K562 (cell line): ENCODE data around the gene NDUFS8. TPM values are rescaled to one million over a fixed set of nuclear protein-coding genes. Genes with fewer than 3 reads are reported as not detected.
"Not testable (repeated sequence)": the region's sequence is repeated elsewhere in the genome, so short reads cannot be mapped to it uniquely, and the experiment has no call there.

Experiments used
- ATAC-seq: fragments of 200-7000 bp; cut with Tn5 transposase; 3 replicates; pipeline ENCODE4 v1.9.1; 2020; ENCODE audit warnings: moderate library complexity
- BruUV-seq: library from RNA; stranded (reverse); fragments of 400-500 nt; replicated peaks from 2 replicates; lab custom pipeline; 2021; lab: Mats Ljungman, UMichigan
- CTCF ChIA-PET: fragments of 300-600 bp; formaldehyde crosslinking; extraction: SDS; loops from one replicate; lab custom pipeline; 2021; ENCODE audit warnings: low intra/inter-chr PET ratio; lab: Yijun Ruan, JAX
- POLR2A ChIA-PET: fragments of 300-600, 350-650 bp; sonication (Branson Sonifier 250); formaldehyde crosslinking; extraction: SDS; loops from one replicate; lab custom pipeline; 2021; ENCODE audit warnings: antibody characterized with exemption, inconsistent platforms; lab: Yijun Ruan, JAX
- DNase-seq, 4 experiments: peaks; one replicate each; pipeline versions ENCODE4 v3.0.0 to v3.0.0-alpha.2; 2011 to 2018; ENCODE audit warnings: low spot score in 3 of 4, mixed read lengths in 3 of 4; ENCODE audit errors: extremely low read depth in 1 of 4
- FAIRE-seq: peaks from 2 replicates; lab custom pipeline; 2011; peaks lifted over from hg19 to GRCh38; lab: Jason Lieb, UNC
- H2AFZ ChIP-seq: 2 replicates; pipeline ENCODE4 v1.6.0; 2011; ENCODE audit warnings: low read depth, low read length, control low read depth, inconsistent platforms
- H3K27ac ChIP-seq: fragments of 200-600 bp; 3 replicates; pipeline ENCODE4 v1.8.0; 2011; ENCODE audit warnings: low read depth, mild to moderate bottlenecking, control low read depth, inconsistent platforms, low read length, moderate library complexity, mixed read lengths; ENCODE audit errors: extremely low read depth
- H3K27me3 ChIP-seq, 2 experiments: fragments of 300-600 bp in 1 of 2; 2 replicates in 1 of 2; 3 replicates in 1 of 2; pipeline versions ENCODE4 v1.6.0 to v1.8.0; 2011; ENCODE audit warnings: inconsistent platforms in 2 of 2, low read length in 2 of 2, mild to moderate bottlenecking in 1 of 2, mixed read lengths in 1 of 2, moderate library complexity in 1 of 2; ENCODE audit not compliant: control insufficient read depth in 2 of 2, insufficient read depth in 2 of 2
- H3K36me3 ChIP-seq: fragments of 300-600 bp; 3 replicates; pipeline ENCODE4 v1.8.0; 2011; ENCODE audit warnings: mild to moderate bottlenecking, low read length, inconsistent platforms; ENCODE audit not compliant: control insufficient read depth, insufficient read depth
- H3K4me1 ChIP-seq, 2 experiments: fragments of 200-600 bp in 1 of 2; replicated peaks in 1 of 2; 2 replicates in 1 of 2; 3 replicates in 1 of 2; pipeline versions ENCODE4 v1.5.1 to v1.8.0; 2011; ENCODE audit warnings: inconsistent platforms in 2 of 2, low read length in 2 of 2, mild to moderate bottlenecking in 1 of 2, mixed read lengths in 1 of 2, moderate library complexity in 1 of 2; ENCODE audit not compliant: control insufficient read depth in 2 of 2, insufficient read depth in 2 of 2
- H3K4me2 ChIP-seq: 2 replicates; pipeline ENCODE4 v1.6.1; 2011; ENCODE audit warnings: low read length, control low read depth, inconsistent platforms, mixed read lengths; ENCODE audit not compliant: insufficient read depth
- H3K4me3 ChIP-seq: fragments of 200-600 bp; sonication (generic), shearing (Covaris generic); 2 replicates; pipeline ENCODE4 v1.5.1; 2016; ENCODE audit warnings: control low read depth, inconsistent platforms
- H3K79me2 ChIP-seq: fragments of 200-600 bp; 3 replicates; pipeline ENCODE4 v1.8.0; 2011; ENCODE audit warnings: low read length, inconsistent platforms; ENCODE audit not compliant: control insufficient read depth, insufficient read depth
- H3K9ac ChIP-seq, 2 experiments: 2 replicates each; pipeline versions ENCODE4 v1.6.0 to v1.6.1; 2011; ENCODE audit warnings: low read depth in 2 of 2, low read length in 2 of 2, control low read depth in 1 of 2, inconsistent platforms in 1 of 2, mild to moderate bottlenecking in 1 of 2, mixed read lengths in 1 of 2; ENCODE audit not compliant: insufficient read depth in 1 of 2
- H3K9me1 ChIP-seq: one replicate; pipeline ENCODE4 v1.6.0; 2011; ENCODE audit warnings: inconsistent platforms, mild to moderate bottlenecking, low read length, moderate library complexity; ENCODE audit not compliant: control insufficient read depth, insufficient read depth
- H3K9me3 ChIP-seq: replicated peaks from 2 replicates; pipeline ENCODE4 v1.5.1; 2011; ENCODE audit warnings: low read depth, low read length, inconsistent platforms; ENCODE audit not compliant: control insufficient read depth, insufficient read depth
- H4K20me1 ChIP-seq: replicated peaks from 2 replicates; pipeline ENCODE4 v1.6.1; 2011; ENCODE audit warnings: low read length, inconsistent platforms, mixed read lengths; ENCODE audit not compliant: control insufficient read depth, insufficient read depth
- DEAF1 ChIP-seq: fragments of 450-650 bp; formaldehyde crosslinking; IDR thresholded peaks from 2 replicates; pipeline ENCODE4 v1.4.0; 2020; ENCODE audit warnings: mild to moderate bottlenecking, moderate library complexity
- MAX ChIP-seq: sonication (generic); formaldehyde crosslinking; IDR thresholded peaks from 2 replicates; pipeline ENCODE4 v1.9.0; 2022; ENCODE audit warnings: mild to moderate bottlenecking, missing genetic modification reagents
- MGA ChIP-seq: fragments of 450-650 bp; IDR thresholded peaks from 2 replicates; pipeline ENCODE4 v1.6.1; 2016; ENCODE audit warnings: mild to moderate bottlenecking, moderate library complexity
- NFE2 ChIP-seq: IDR thresholded peaks from 2 replicates; pipeline ENCODE4 v1.6.1; 2014; ENCODE audit warnings: antibody characterized with exemption, low read depth
- WGBS: fragments of 100-300 bp; shearing (Covaris generic); methylation state at CpG from one replicate; pipeline ENCODE4 v1.1.6; 2016; ENCODE audit warnings: low coverage, mixed read lengths; ENCODE audit not compliant: insufficient coverage; ENCODE audit errors: missing lambda C conversion rate; 5-methylcytosine and 5-hydroxymethylcytosine counted together
- in situ Hi-C: fragments of 300-500 bp; cut with MboI; formaldehyde crosslinking; loops from 4 replicates; pipeline ENCODE4 v1.15.0; 2018; ENCODE audit warnings: inconsistent platforms, mixed read lengths
- intact Hi-C: fragments of 100-400 bp; cut with micrococcal nuclease; formaldehyde crosslinking; loops from 2 replicates; pipeline ENCODE4 v1.14.2; 2022
- polyA plus RNA-seq, 8 experiments: library from polyadenylated mRNA; depleted of rRNA in 4 of 8; stranded (reverse) in 5 of 8; unstranded in 3 of 8; fragments of >200 nt; fragmentation: Nextera tagmentation in 2 of 8; fragmentation: Illumina TruSeq in 1 of 8; extraction: Ambion mirVana in 2 of 8; extraction: Trizol in 1 of 8; gene quantifications; 2 replicates each; pipeline versions ENCODE4 v1.2.1 to v1.2.3, GENCODE V29; 2011 to 2014; ENCODE audit warnings: inconsistent platforms in 1 of 8, missing spikeins in 1 of 8
- total RNA-seq, 7 experiments: library from RNA; depleted of rRNA in 6 of 7; stranded (reverse); fragments of >200 nt in 6 of 7; fragmentation: Illumina TruSeq in 2 of 7; extraction: Trizol in 2 of 7; gene quantifications; 2 replicates each; pipeline versions ENCODE4 v1.2.1 to v1.2.3, GENCODE V29; 2011 to 2021; ENCODE audit warnings: low replicate concordance in 1 of 7

The NDUFS8 gene
- total and polyA plus RNA-seq, 9 of the 15 experiments (the other 6 are each of a cell fraction or from before 2014, with no cell fraction given): 36.5 to 351 (median 101) TPM

GRCh38 chr11:67993821-67994220 is 36.7 kb upstream of the NDUFS8 start (continued):
- peak; percentile 80 for TF ChIP-seq MAX (CRISPR knock-in tag)
- TF ChIP-seq MGA: peak; percentile 54
- peak; percentile 40; the same call in 1 of the 2 replicates for TF ChIP-seq DEAF1 (CRISPR knock-in tag)
- TF ChIP-seq NFE2: 0 out of 2 replicates have a peak, but pooled peaks have one; percentile 3

GRCh38 chr11:67994387-67994786 is 36.1 kb upstream of the NDUFS8 start:
- POLR2A ChIA-PET: interaction anchor here (0.6 to 1.2 kb wide), 2 partner anchors 42 to 44 kb away, joined by 3 read pairs; no protein-coding TSS in a partner anchor
- H3K36me3 ChIP-seq, DNase-seq, H2AFZ ChIP-seq, CTCF ChIA-PET, in situ Hi-C loops, H3K9me3 ChIP-seq, ATAC-seq, H3K9me1 ChIP-seq, H3K27me3 ChIP-seq, H3K4me3 ChIP-seq, H3K79me2 ChIP-seq, H3K4me2 ChIP-seq, H4K20me1 ChIP-seq, H3K27ac ChIP-seq, H3K9ac ChIP-seq, BruUV-seq, FAIRE-seq, intact Hi-C loops: not testable (repeated sequence)
- H3K4me1 ChIP-seq: peaks cover 8 to 37% of the 10 kb centered on the region in 2 experiments; a peak in 4 of 5 replicates
- WGBS: 60% methylated on average over 4 of the region's 5 CpGs
